GM12878 (cell line): ENCODE results near the gene ZDHHC1. TPM values are rescaled to one million over a fixed set of nuclear protein-coding genes. Genes with fewer than 3 reads are reported as not detected.
A peak's percentile ranks its signal among the peaks of the same experiment; 100 is the strongest.

Experiments used
- ATAC-seq: fragments of 200-7000 bp; cut with Tn5 transposase; 3 replicates; pipeline ENCODE4 v1.9.1; 2020; ENCODE audit warnings: mild to moderate bottlenecking, moderate library complexity
- BruUV-seq: library from RNA; stranded (reverse); fragments of 400-500 nt; replicated peaks from 2 replicates; lab custom pipeline; 2021; lab: Mats Ljungman, UMichigan
- CTCF ChIA-PET: fragments of 300-600 bp; sonication (Branson Sonifier 250); formaldehyde crosslinking; extraction: SDS; loops from one replicate; lab custom pipeline; 2021; ENCODE audit warnings: inconsistent platforms; lab: Yijun Ruan, JAX
- POLR2A ChIA-PET: fragments of 350-600 bp; formaldehyde crosslinking; extraction: SDS; loops from one replicate; lab custom pipeline; 2021; ENCODE audit warnings: inconsistent platforms; lab: Charles Lee
- RAD21 ChIA-PET: fragments of 300-600 bp; sonication (Branson Sonifier 250); formaldehyde crosslinking; loops from one replicate; lab custom pipeline; 2023; ENCODE audit warnings: antibody characterized with exemption; ENCODE audit not compliant: unreplicated experiment; lab: Charles Lee
- SMC1A ChIA-PET: fragments of 300-600 bp; sonication (Branson Sonifier 250); formaldehyde crosslinking; loops from one replicate; lab custom pipeline; 2023; ENCODE audit not compliant: unreplicated experiment, uncharacterized antibody; lab: Charles Lee
- DNase-seq: peaks from one replicate; pipeline ENCODE4 v3.0.0-alpha.2; 2011; ENCODE audit warnings: low read depth, low spot score
- FAIRE-seq: peaks from 3 replicates; lab custom pipeline; 2011; peaks lifted over from hg19 to GRCh38; lab: Jason Lieb, UNC
- H2AFZ ChIP-seq: 2 replicates; pipeline ENCODE4 v1.6.0; 2011; ENCODE audit warnings: low read depth, low read length, control low read depth; ENCODE audit not compliant: control insufficient read depth
- H3K27ac ChIP-seq: 2 replicates; pipeline ENCODE4 v1.5.1; 2011; ENCODE audit warnings: control low read depth; ENCODE audit not compliant: control insufficient read depth, insufficient read depth
- H3K27me3 ChIP-seq, 2 experiments: replicated peaks in 1 of 2; 2 replicates each; pipeline versions ENCODE4 v1.6.0 to v1.6.1; 2011; ENCODE audit warnings: low read length in 1 of 2; ENCODE audit not compliant: control insufficient read depth in 2 of 2, insufficient read depth in 2 of 2
- H3K36me3 ChIP-seq, 2 experiments: 2 replicates each; pipeline ENCODE4 v1.5.1; 2011; ENCODE audit warnings: low read length in 1 of 2; ENCODE audit not compliant: control insufficient read depth in 2 of 2, insufficient read depth in 2 of 2
- H3K4me1 ChIP-seq: 2 replicates; pipeline ENCODE4 v1.6.1; 2011; ENCODE audit warnings: mild to moderate bottlenecking, low read length, moderate library complexity, mixed read lengths; ENCODE audit not compliant: control insufficient read depth, insufficient read depth
- H3K4me2 ChIP-seq: 2 replicates; pipeline ENCODE4 v1.6.0; 2011; ENCODE audit warnings: control low read depth; ENCODE audit not compliant: control insufficient read depth, insufficient read depth
- H3K4me3 ChIP-seq: fragments of 200-600 bp; sonication (generic); 2 replicates; pipeline ENCODE4 v1.5.1; 2016
- H3K79me2 ChIP-seq: 2 replicates; pipeline ENCODE4 v1.6.0; 2011; ENCODE audit warnings: low read length; ENCODE audit not compliant: control insufficient read depth, insufficient read depth
- H3K9ac ChIP-seq: 2 replicates; pipeline ENCODE4 v1.8.0; 2011; ENCODE audit warnings: low read length, control low read depth, mixed read lengths; ENCODE audit not compliant: control insufficient read depth, insufficient read depth
- H3K9me3 ChIP-seq: replicated peaks from 3 replicates; pipeline ENCODE4 v1.5.1; 2011; ENCODE audit warnings: mild to moderate bottlenecking, low read length; ENCODE audit not compliant: control insufficient read depth, insufficient read depth
- H4K20me1 ChIP-seq: 2 replicates; pipeline ENCODE4 v1.6.0; 2011; ENCODE audit not compliant: control insufficient read depth, insufficient read depth
- CBX3 ChIP-seq: fragments of 200-600 bp; sonication (generic); IDR thresholded peaks from 2 replicates; pipeline ENCODE4 v1.6.1; 2016; ENCODE audit warnings: low read depth, borderline replicate concordance
- HDGF ChIP-seq: fragments of 450-650 bp; IDR thresholded peaks from 2 replicates; pipeline ENCODE4 v1.6.1; 2016; ENCODE audit warnings: antibody characterized with exemption
- IKZF2 ChIP-seq, 2 experiments: fragments of 450-650 bp; IDR thresholded peaks; 2 replicates each; pipeline ENCODE4 v1.6.1; 2017; ENCODE audit warnings: mild to moderate bottlenecking in 2 of 2, moderate library complexity in 2 of 2
- MTA2 ChIP-seq: fragments of 450-650 bp; IDR thresholded peaks from 2 replicates; pipeline ENCODE4 v1.6.1; 2016; ENCODE audit warnings: low read depth, mild to moderate bottlenecking, moderate library complexity
- MYB ChIP-seq: fragments of 150-350 bp; IDR thresholded peaks from 2 replicates; pipeline ENCODE4 v1.6.1; 2014; ENCODE audit warnings: mild to moderate bottlenecking, low read depth, low read length, borderline replicate concordance
- RAD21 ChIP-seq: IDR thresholded peaks from 2 replicates; pipeline ENCODE4 v1.6.1; 2011; ENCODE audit warnings: mild to moderate bottlenecking, low read depth, low read length, moderate library complexity; ENCODE audit not compliant: insufficient read depth
- RELB ChIP-seq: fragments of 450-650 bp; IDR thresholded peaks from 2 replicates; pipeline ENCODE4 v1.6.1; 2017; ENCODE audit warnings: low read depth, mild to moderate bottlenecking, moderate library complexity
- RUNX3 ChIP-seq: IDR thresholded peaks from 2 replicates; pipeline ENCODE4 v1.6.1; 2012; ENCODE audit warnings: low read length, inconsistent platforms
- TCF12 ChIP-seq: IDR thresholded peaks from 2 replicates; pipeline ENCODE4 v1.6.1; 2011; ENCODE audit warnings: low read depth, mild to moderate bottlenecking, low read length
- TCF3 ChIP-seq: IDR thresholded peaks from 2 replicates; pipeline ENCODE4 v1.6.1; 2012; ENCODE audit warnings: low read depth, mild to moderate bottlenecking, low read length, borderline replicate concordance; ENCODE audit not compliant: insufficient read depth
- ZBTB33 ChIP-seq: fragments of 450-650 bp; IDR thresholded peaks from 2 replicates; pipeline ENCODE4 v1.6.1; 2017; ENCODE audit warnings: mild to moderate bottlenecking
- ZNF207 ChIP-seq: fragments of 450-650 bp; IDR thresholded peaks from 2 replicates; pipeline ENCODE4 v1.6.1; 2014; ENCODE audit warnings: antibody characterized with exemption, mild to moderate bottlenecking, borderline replicate concordance
- ZNF687 ChIP-seq: fragments of 450-650 bp; IDR thresholded peaks from 2 replicates; pipeline ENCODE4 v1.6.1; 2017; ENCODE audit warnings: mild to moderate bottlenecking, moderate library complexity
- WGBS: methylation state at CpG from one replicate; pipeline ENCODE4 v1.1.6; 2016; ENCODE audit warnings: low lambda C conversion rate; ENCODE audit not compliant: insufficient replicate concordance, insufficient coverage; ENCODE audit errors: missing lambda C conversion rate; 5-methylcytosine and 5-hydroxymethylcytosine counted together
- in situ Hi-C: fragments of 300-500 bp; cut with MboI; formaldehyde crosslinking; loops from 9 replicates; pipeline ENCODE4 v1.14.3; 2018; ENCODE audit warnings: mixed read lengths
- intact Hi-C: fragments of 100-400 bp; cut with micrococcal nuclease; formaldehyde crosslinking; loops from one replicate; pipeline ENCODE4 v1.14.2; 2022; ENCODE audit not compliant: unreplicated experiment
- polyA plus RNA-seq, 11 experiments: library from polyadenylated mRNA; depleted of rRNA in 4 of 11; unstranded in 6 of 11; stranded (reverse) in 5 of 11; fragments of >200 nt; fragmentation: Nextera tagmentation in 4 of 11; fragmentation: Illumina TruSeq in 1 of 11; extraction: Ambion mirVana in 4 of 11; extraction: Trizol in 1 of 11; gene quantifications; 1 replicate in 1 of 11; 2 replicates in 10 of 11; pipeline versions ENCODE4 v1.2.1 to v1.2.3, GENCODE V29; 2011 to 2016; ENCODE audit warnings: inconsistent platforms in 2 of 11, missing spikeins in 2 of 11, low read depth in 1 of 11
- total RNA-seq, 4 experiments: library from RNA; depleted of rRNA in 3 of 4; stranded (reverse); fragments of >200 nt in 3 of 4; fragmentation: Illumina TruSeq in 1 of 4; extraction: Trizol in 1 of 4; gene quantifications; 2 replicates each; pipeline versions ENCODE4 v1.2.1 to v1.2.3, GENCODE V29; 2013 to 2021

Gene ZDHHC1
- total and polyA plus RNA-seq, 10 of the 15 experiments (the other 5 are each of a cell fraction or from before 2014, with no cell fraction given): 0.07 to 1.2 (median 0.66) TPM; not detected in 2

GRCh38 chr16:67399749-67400704 lies 16.2 kb downstream of the ZDHHC1 start (continued):
- TF ChIP-seq RELB: no peak
- TF ChIP-seq IKZF2 (IDR thresholded peaks at IDR 0.05): no peak
- TF ChIP-seq HDGF: no peak
- TF ChIP-seq, all 136 proteins: peak for 0

- no peak for DNase-seq
- no TSS peak for BruUV-seq
- POLR2A ChIA-PET: no interaction called here
- TF ChIP-seq RAD21 (peak; percentile 74), ZNF687 (no peak), MYB (no peak), RUNX3 (peak; percentile 30; the same call in 1 of the 2 replicates), ZNF207 (no peak), CBX3 (no peak), MTA2 (no peak), TCF3 (no peak), TCF12 (no peak), ZBTB33 (0 out of 2 replicates have a peak, but pooled peaks have one; percentile 12)
These were observed 17.0 kb downstream of the ZDHHC1 start for GRCh38 chr16:67399218-67399733.

More at GRCh38 chr16:67399218-67399733, 17.0 kb downstream of the ZDHHC1 start:
- WGBS: 17% methylated on average over 34 of the region's 42 CpGs
- Histone ChIP-seq H3K27ac (no peak overlapping the region), H3K27me3 (peaks cover 1 to 6% of the 10 kb centered on the region in 2 experiments), H3K4me3 (no peak overlapping the region), H4K20me1 (no peaks in the 10 kb centered on the region), H3K36me3 (no peaks in the 10 kb centered on the region), H3K9ac (no peak overlapping the region), H3K4me1 (no peaks in the 10 kb centered on the region), H2AFZ (no peak overlapping the region), H3K79me2 (no peaks in the 10 kb centered on the region), H3K9me3 (no peaks in the 10 kb centered on the region), H3K4me2 (no peak overlapping the region)
- no peak for FAIRE-seq
- ATAC-seq: peak; percentile 85
- SMC1A ChIA-PET: interaction anchor here (1.9 kb wide), 1 partner anchor 138 kb away, joined by 5 read pairs; no protein-coding TSS in a partner anchor
- RAD21 ChIA-PET: interaction anchor here (0.6 to 2.2 kb wide), 9 partner anchors 11 to 152 kb away, joined by 3 to 19 read pairs (median 3); partner anchors contain the start of gene FHOD1
- intact Hi-C loops: loop anchor here (5.0 kb wide), 1 partner anchor 122 kb away; the partner anchor contains the start of gene PLEKHG4
- CTCF ChIA-PET: interaction anchor here (0.6 to 1.5 kb wide), 19 partner anchors 10 to 738 kb away, joined by 3 to 14 read pairs (median 4); partner anchors contain the start of gene LRRC36
- in situ Hi-C loops: no loop called here
